Hepatocyte (in vitro differentiated cells): ENCODE results near the gene KMO.

Source experiments
- EZH2 ChIP-seq: fragments of 200-600 bp; sonication (generic); IDR thresholded peaks from 2 replicates; pipeline ENCODE4 v1.6.1; 2016; ENCODE audit warnings: antibody characterized with exemption, mild to moderate bottlenecking, borderline replicate concordance
- EZH2phosphoT487 ChIP-seq: fragments of 200-600 bp; sonication (generic); IDR thresholded peaks from one replicate; pipeline ENCODE4 v1.6.1; 2018; ENCODE audit warnings: antibody characterized with exemption, mild to moderate bottlenecking, low read depth, moderate library complexity; ENCODE audit not compliant: unreplicated experiment, severe bottlenecking
- TF ChIP-seq, protein P1 (sequence below): fragments of 200-600 bp; sonication (generic); IDR thresholded peaks from 2 replicates; pipeline ENCODE4 v1.5.1; 2016; ENCODE audit warnings: antibody characterized with exemption, mild to moderate bottlenecking; ENCODE audit not compliant: poor library complexity

DNA sequence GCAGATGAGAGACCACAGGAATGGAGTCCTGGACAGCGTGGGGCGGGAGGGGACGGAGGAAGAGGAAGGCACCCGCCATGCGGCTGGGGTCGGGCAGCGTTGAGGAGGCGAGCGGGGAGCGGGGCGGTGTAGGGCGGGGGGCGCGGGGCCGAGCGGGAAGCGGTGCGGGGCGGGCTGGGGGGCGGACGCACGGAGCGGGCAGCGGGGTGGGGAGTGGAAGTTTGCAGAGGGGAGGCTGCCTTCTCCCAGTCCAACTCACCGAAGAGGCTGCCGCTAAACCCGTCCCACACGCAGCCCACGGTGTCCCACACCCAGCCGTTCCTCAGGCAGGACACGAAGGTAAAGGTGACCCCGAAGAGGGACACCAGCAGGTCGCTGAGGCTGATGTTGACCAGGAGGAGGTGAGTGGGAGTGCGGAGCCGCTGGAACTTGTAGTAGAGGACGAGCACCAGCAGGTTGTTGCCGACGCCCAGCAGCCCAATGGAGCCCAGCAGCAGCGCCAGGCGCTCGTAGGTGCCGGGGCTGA lies 107.5 kb downstream of the KMO start:
- TF ChIP-seq, protein P1, sequence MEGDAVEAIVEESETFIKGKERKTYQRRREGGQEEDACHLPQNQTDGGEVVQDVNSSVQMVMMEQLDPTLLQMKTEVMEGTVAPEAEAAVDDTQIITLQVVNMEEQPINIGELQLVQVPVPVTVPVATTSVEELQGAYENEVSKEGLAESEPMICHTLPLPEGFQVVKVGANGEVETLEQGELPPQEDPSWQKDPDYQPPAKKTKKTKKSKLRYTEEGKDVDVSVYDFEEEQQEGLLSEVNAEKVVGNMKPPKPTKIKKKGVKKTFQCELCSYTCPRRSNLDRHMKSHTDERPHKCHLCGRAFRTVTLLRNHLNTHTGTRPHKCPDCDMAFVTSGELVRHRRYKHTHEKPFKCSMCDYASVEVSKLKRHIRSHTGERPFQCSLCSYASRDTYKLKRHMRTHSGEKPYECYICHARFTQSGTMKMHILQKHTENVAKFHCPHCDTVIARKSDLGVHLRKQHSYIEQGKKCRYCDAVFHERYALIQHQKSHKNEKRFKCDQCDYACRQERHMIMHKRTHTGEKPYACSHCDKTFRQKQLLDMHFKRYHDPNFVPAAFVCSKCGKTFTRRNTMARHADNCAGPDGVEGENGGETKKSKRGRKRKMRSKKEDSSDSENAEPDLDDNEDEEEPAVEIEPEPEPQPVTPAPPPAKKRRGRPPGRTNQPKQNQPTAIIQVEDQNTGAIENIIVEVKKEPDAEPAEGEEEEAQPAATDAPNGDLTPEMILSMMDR: peak; percentile 1
- TF ChIP-seq EZH2phosphoT487: no peak
- TF ChIP-seq EZH2: no peak
